ENCODE results near the gene SLC19A1. TPM values are rescaled to one million over a fixed set of nuclear protein-coding genes. Genes with fewer than 3 reads are reported as not detected.

SLC19A1 gene
- total and polyA plus RNA-seq, 4 donors: 8.4 to 28.0 (median 13.0) TPM

- H3K4me1 ChIP-seq (ENCODE audit: control insufficient read depth in 4 of 4, insufficient read depth in 4 of 4, low read length in 3 of 4): peaks cover 0 to 8% (median 4%) of the 10 kb centered on the region in 4 donors
- H3K9ac ChIP-seq (ENCODE audit: low read depth in 1 of 2, low read length in 2 of 2): no peak overlapping the region
- H3K36me3 ChIP-seq (ENCODE audit: control insufficient read depth in 4 of 4, insufficient read depth in 3 of 4, low read depth in 1 of 4, low read length in 3 of 4): no peaks in the 10 kb centered on the region
- no peak overlapping the region for H3K4me3 ChIP-seq (ENCODE audit: low read depth in 1 of 3, low read length in 3 of 3)
- TF ChIP-seq NR2F2 (IDR thresholded peaks at IDR 0.05): no peak
- no peak for TF ChIP-seq RXRA (IDR thresholded peaks at IDR 0.05)
- TF ChIP-seq HNF4A (conservative IDR thresholded peaks at IDR 0.05): no peak
- TF ChIP-seq HNF4G (IDR thresholded peaks at IDR 0.05): no peak
- TF ChIP-seq JUND (IDR thresholded peaks at IDR 0.05): no peak
- TF ChIP-seq CTCF (IDR thresholded peaks at IDR 0.05; ENCODE audit: low read depth, low read length, missing input control): no peak
- no peak for TF ChIP-seq FOXA1 (IDR thresholded peaks at IDR 0.05)
- no peak for TF ChIP-seq RAD21 (IDR thresholded peaks at IDR 0.05)
- WGBS: 94% methylated on average over 22 of the region's 22 CpGs
- H3K27ac ChIP-seq (ENCODE audit: low read depth in 1 of 2, low read length in 2 of 2): no peak overlapping the region
- DNase-seq (ENCODE audit: low spot score): peak; percentile 28
- H3K9me3 ChIP-seq (ENCODE audit: control insufficient read depth in 4 of 4, low read length in 3 of 4): no peaks in the 10 kb centered on the region
- H3K27me3 ChIP-seq (ENCODE audit: control insufficient read depth in 4 of 4, insufficient read depth in 4 of 4, low read length in 3 of 4): no peaks in the 10 kb centered on the region
Measured at GRCh38 chr21:45545691-45546531, 3.7 kb upstream of the SLC19A1 start.

- WGBS: 95% methylated on average over 6 of the region's 6 CpGs
- H3K4me1 ChIP-seq (ENCODE audit: control insufficient read depth in 4 of 4, insufficient read depth in 4 of 4, low read length in 3 of 4): peaks cover 0 to 8% (median 4%) of the 10 kb centered on the region in 4 donors
Measured at GRCh38 chr21:45545236-45545570, 3.0 kb upstream of the SLC19A1 start.

More at GRCh38 chr21:45545236-45545570, 3.0 kb upstream of the SLC19A1 start:
- H3K36me3 ChIP-seq (ENCODE audit: control insufficient read depth in 4 of 4, insufficient read depth in 3 of 4, low read depth in 1 of 4, low read length in 3 of 4): no peaks in the 10 kb centered on the region
- H3K27ac ChIP-seq (ENCODE audit: low read depth in 1 of 2, low read length in 2 of 2): no peak overlapping the region
- DNase-seq (ENCODE audit: low spot score): no peak
- no peaks in the 10 kb centered on the region for H3K27me3 ChIP-seq (ENCODE audit: control insufficient read depth in 4 of 4, insufficient read depth in 4 of 4, low read length in 3 of 4)
- TF ChIP-seq ZBTB33 (IDR thresholded peaks at IDR 0.05) (no peak), REST (IDR thresholded peaks at IDR 0.05) (no peak), SP1 (IDR thresholded peaks at IDR 0.05) (no peak), RXRA (IDR thresholded peaks at IDR 0.05) (no peak), MAX (IDR thresholded peaks at IDR 0.05) (no peak), FOXA2 (IDR thresholded peaks at IDR 0.05) (no peak), JUND (IDR thresholded peaks at IDR 0.05) (no peak), HNF4A (conservative IDR thresholded peaks at IDR 0.05) (no peak), RAD21 (IDR thresholded peaks at IDR 0.05) (no peak), HNF4G (IDR thresholded peaks at IDR 0.05) (no peak), EGR1 (IDR thresholded peaks at IDR 0.05; ENCODE audit: low read depth in 2 of 2) (no peak), ATF3 (IDR thresholded peaks at IDR 0.05) (no peak), YY1 (IDR thresholded peaks at IDR 0.05) (no peak), FOXA1 (IDR thresholded peaks at IDR 0.05) (no peak), GABPA (IDR thresholded peaks at IDR 0.05 in 1 of 2, conservative IDR thresholded peaks at IDR 0.05 in 1 of 2) (no peak), NR2F2 (IDR thresholded peaks at IDR 0.05) (no peak)
- no peak overlapping the region for H3K9ac ChIP-seq (ENCODE audit: low read depth in 1 of 2, low read length in 2 of 2)
- no peaks in the 10 kb centered on the region for H3K9me3 ChIP-seq (ENCODE audit: control insufficient read depth in 4 of 4, low read length in 3 of 4)
- no peak overlapping the region for H3K4me3 ChIP-seq (ENCODE audit: low read depth in 1 of 3, low read length in 3 of 3)
